ENCODE measurements around the gene PITX3. TPM values are rescaled to one million over a fixed set of nuclear protein-coding genes. Genes with fewer than 3 reads are reported as not detected.
"Not testable (repeated sequence)": the region's sequence is repeated elsewhere in the genome, so short reads cannot be mapped to it uniquely, and the experiment has no call there.

Gene PITX3
- total RNA-seq, 2 experiments from 2014 or later = 1.1 to 1.4 TPM

- ChIA-PET POLR2A (no interaction called here), CTCF (interaction anchor here (1.0 kb wide), 1 partner anchor 32 kb away, joined by 3 read pairs; no protein-coding TSS in a partner anchor)
- no peak for DNase-seq
- Mint-ChIP-seq H3K9me3 (peaks cover 11% of the 10 kb centered on the region), H3K4me3 (no peak overlapping the region), H3K27me3 (no peaks in the 10 kb centered on the region), H3K36me3 (peaks cover 7% of the 10 kb centered on the region), H3K27ac (no peak overlapping the region), H3K4me1 (ENCODE audit: low read depth) (peaks cover 11% of the 10 kb centered on the region)
- intact Hi-C loops (cut with micrococcal nuclease) = no loop called here
Observed at GRCh38 chr10:102200751-102201640, 40.3 kb downstream of the PITX3 start.

DNA sequence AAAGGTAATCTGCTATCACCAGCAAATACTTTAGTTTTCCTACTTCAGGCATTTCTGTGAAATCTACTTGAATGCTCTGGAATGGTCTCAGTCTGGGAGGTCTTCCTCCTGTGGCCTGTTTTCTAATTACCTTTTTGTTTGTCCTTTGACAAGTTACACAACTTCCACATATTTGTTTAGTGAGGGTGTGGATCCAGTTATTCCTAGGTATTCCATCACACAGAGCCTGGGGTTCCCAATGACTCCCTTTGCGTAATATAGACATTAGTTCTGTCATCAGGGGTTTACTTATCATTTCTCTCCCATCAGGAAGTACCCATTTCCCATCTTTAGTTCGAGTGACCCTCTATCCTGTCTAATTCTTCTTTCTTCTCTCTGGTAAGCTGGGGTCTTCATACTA, 43.3 kb downstream of the PITX3 start:
- no peak overlapping the region for H3K27ac Mint-ChIP-seq
- peaks cover 11% of the 10 kb centered on the region for H3K4me1 Mint-ChIP-seq (ENCODE audit: low read depth)
- no peak for DNase-seq
- H3K36me3 Mint-ChIP-seq = no peaks in the 10 kb centered on the region
- intact Hi-C loops (cut with micrococcal nuclease) = no loop called here
- H3K27me3 Mint-ChIP-seq = no peaks in the 10 kb centered on the region
- no peaks in the 10 kb centered on the region for H3K9me3 Mint-ChIP-seq
- ChIA-PET POLR2A (no interaction called here), CTCF (no interaction called here)
- no peak overlapping the region for H3K4me3 Mint-ChIP-seq

DNA sequence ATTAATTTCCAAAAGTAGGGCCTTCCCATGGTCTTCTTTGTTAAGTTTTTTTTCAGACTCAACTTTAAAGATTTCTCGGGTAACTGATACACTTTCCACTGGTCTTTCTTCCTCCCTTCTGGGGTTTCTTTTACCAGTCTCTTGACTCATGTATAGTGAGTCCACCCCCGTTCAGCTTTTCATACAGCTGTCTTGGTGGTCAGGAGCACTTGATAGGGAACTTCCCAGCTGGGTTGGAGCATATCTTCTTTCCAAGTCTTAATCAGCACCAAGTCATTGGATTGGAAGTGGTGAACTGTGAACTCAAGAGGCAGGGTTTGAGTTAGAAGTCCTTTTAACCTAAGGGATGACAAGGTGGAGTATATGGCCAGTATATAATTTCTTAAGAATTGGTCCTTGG, 44.4 kb downstream of the PITX3 start:
- H3K27me3 Mint-ChIP-seq = no peaks in the 10 kb centered on the region
- H3K27ac Mint-ChIP-seq = peak overlapping the region; percentile 69
- peak; percentile 62 for DNase-seq
- ChIA-PET POLR2A (no interaction called here), CTCF (interaction anchor here (0.9 to 1.0 kb wide), 2 partner anchors 28 to 75 kb away, joined by 3 read pairs; no protein-coding TSS in a partner anchor)
- no peak overlapping the region for H3K4me3 Mint-ChIP-seq
- peaks cover 7% of the 10 kb centered on the region for H3K4me1 Mint-ChIP-seq (ENCODE audit: low read depth)
- peaks cover under 1% of the 10 kb centered on the region for H3K36me3 Mint-ChIP-seq
- peaks cover 4% of the 10 kb centered on the region for H3K9me3 Mint-ChIP-seq
- intact Hi-C loops (cut with micrococcal nuclease) = no loop called here

DNA sequence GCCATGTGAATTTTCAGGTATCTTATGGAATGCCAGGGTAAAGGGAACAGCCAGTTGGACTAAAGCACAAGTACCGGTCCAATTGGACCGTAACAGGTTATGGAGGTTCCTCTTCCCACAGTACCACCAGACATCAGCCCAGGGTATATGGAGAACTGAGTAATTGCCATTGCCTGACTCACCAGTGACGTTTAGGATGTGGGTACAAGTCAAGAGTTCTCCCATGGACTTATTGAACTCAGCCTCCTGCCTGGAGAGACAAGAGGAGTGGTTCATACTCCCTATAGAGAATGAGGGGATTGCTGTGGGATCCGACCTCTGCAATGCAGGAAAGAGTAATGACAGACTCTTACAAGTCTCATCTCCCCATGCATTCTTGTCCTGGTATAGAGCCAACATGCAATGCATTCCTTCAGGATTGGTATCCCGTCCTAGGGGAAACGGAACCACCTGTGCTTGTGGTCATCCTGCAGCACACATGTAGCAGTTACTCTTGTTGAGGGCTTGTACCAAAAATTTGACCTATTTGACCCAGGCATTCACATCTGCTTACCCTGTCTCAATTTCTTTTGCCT, 45.9 kb downstream of the PITX3 start:
- H3K27me3 Mint-ChIP-seq = no peaks in the 10 kb centered on the region
- POLR2A ChIA-PET = no interaction called here
- H3K9me3 Mint-ChIP-seq = peaks cover 13% of the 10 kb centered on the region
- no peak overlapping the region for H3K4me3 Mint-ChIP-seq
- H3K4me1 Mint-ChIP-seq (ENCODE audit: low read depth) = peaks cover 7% of the 10 kb centered on the region
- H3K36me3 Mint-ChIP-seq = peaks cover 5% of the 10 kb centered on the region
- intact Hi-C loops (cut with micrococcal nuclease) = no loop called here
- DNase-seq = no peak
- no peak overlapping the region for H3K27ac Mint-ChIP-seq
- CTCF ChIA-PET = no interaction called here

- H3K9me3 Mint-ChIP-seq = peaks cover 13% of the 10 kb centered on the region
- ChIA-PET POLR2A (no interaction called here), CTCF (no interaction called here)
- peaks cover 5% of the 10 kb centered on the region for H3K36me3 Mint-ChIP-seq
- H3K4me1 Mint-ChIP-seq (ENCODE audit: low read depth) = peaks cover 19% of the 10 kb centered on the region
- DNase-seq = no peak
- H3K27ac Mint-ChIP-seq = no peak overlapping the region
- H3K27me3 Mint-ChIP-seq = no peaks in the 10 kb centered on the region
- H3K4me3 Mint-ChIP-seq = no peak overlapping the region
- intact Hi-C loops (cut with micrococcal nuclease) = no loop called here
Observed at GRCh38 chr10:102191956-102192355, 49.4 kb downstream of the PITX3 start.

DNA sequence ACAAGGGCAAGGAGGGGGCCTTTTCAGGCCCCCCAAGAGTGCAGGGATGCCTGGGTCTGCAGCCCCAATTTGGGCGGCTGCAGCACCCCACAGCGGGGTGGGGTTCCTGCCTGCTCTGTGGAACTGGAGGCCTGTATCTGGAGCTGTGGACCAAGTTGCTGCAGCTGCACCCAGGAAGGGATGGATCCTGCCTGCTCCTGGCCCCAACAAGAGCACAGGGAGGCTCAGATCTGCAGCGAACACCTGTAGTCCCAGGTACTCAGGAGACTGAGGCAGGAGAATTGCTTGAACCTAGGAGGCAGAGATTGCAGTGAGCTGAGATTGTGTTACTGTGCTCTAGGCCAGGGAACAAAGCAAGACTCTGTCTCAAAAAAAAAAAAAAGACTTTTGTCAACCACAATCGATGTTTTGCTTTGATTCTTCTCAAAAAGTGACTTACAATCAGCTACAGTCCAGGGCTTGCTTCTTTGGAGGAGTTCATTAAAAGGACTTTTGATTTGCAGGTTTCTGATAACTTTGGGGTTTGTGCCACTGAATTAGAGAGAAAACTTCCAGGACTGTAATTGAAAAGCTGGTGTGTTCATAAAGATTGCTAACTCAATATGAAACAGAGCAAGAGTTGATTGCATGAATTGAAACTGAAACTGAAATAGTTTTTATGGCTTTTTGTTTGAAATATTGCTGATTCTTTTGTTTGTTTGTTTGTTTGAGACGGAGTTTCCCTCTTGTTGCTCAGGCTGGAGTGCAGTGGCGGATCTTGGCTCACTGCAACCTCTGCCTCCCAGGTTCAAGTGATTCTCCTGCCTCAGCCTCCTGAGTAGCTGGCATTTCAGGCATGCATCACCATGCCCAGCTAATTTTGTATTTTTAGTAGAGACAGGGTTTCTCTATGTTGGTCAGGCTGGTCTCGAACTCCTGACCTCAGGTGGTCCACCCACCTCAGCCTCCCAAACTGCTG, 52.1 kb downstream of the PITX3 start:
- H3K27ac Mint-ChIP-seq = peak overlapping the region; percentile 61
- H3K4me1 Mint-ChIP-seq (ENCODE audit: low read depth) = peaks cover 14% of the 10 kb centered on the region
- intact Hi-C loops (cut with micrococcal nuclease) = loop anchor here (1.0 to 5.0 kb wide), 2 partner anchors 37 to 98 kb away; partner anchors contain the start of gene NOLC1
- not testable (repeated sequence) for H3K36me3 Mint-ChIP-seq, H3K4me3 Mint-ChIP-seq, H3K27me3 Mint-ChIP-seq
- DNase-seq = peak; percentile 63
- ChIA-PET CTCF (interaction anchor here (0.6 to 3.2 kb wide), 6 partner anchors 11 to 393 kb away, joined by 3 to 19 read pairs (median 3); no protein-coding TSS in a partner anchor), POLR2A (interaction anchor here (0.6 to 1.3 kb wide), 6 partner anchors 43 to 206 kb away, joined by 3 to 5 read pairs (median 3); partner anchors contain the start of gene PITX3)
- H3K9me3 Mint-ChIP-seq = peaks cover 16% of the 10 kb centered on the region

- Mint-ChIP-seq H3K27ac (no peak overlapping the region), H3K4me1 (ENCODE audit: low read depth) (peaks cover 14% of the 10 kb centered on the region), H3K27me3 (no peaks in the 10 kb centered on the region), H3K4me3 (no peak overlapping the region), H3K36me3 (peaks cover 5% of the 10 kb centered on the region), H3K9me3 (peaks cover 16% of the 10 kb centered on the region)
- POLR2A ChIA-PET = no interaction called here
- CTCF ChIA-PET = interaction anchor here (1.0 to 3.2 kb wide), 3 partner anchors 18 to 163 kb away, joined by 3 to 19 read pairs (median 4); no protein-coding TSS in a partner anchor
- intact Hi-C loops (cut with micrococcal nuclease) = loop anchor here (5.0 kb wide), 1 partner anchor 99 kb away; no protein-coding TSS in a partner anchor
- DNase-seq = no peak
Observed at GRCh38 chr10:102188298-102188940, 52.9 kb downstream of the PITX3 start.

- POLR2A ChIA-PET = no interaction called here
- no peaks in the 10 kb centered on the region for H3K27me3 Mint-ChIP-seq
- intact Hi-C loops (cut with micrococcal nuclease) = loop anchor here (5.0 kb wide), 1 partner anchor 101 kb away; no protein-coding TSS in a partner anchor
- H3K4me1 Mint-ChIP-seq (ENCODE audit: low read depth) = peaks cover 14% of the 10 kb centered on the region
- peaks cover 3% of the 10 kb centered on the region for H3K9me3 Mint-ChIP-seq
- H3K4me3 Mint-ChIP-seq = no peak overlapping the region
- CTCF ChIA-PET = interaction anchor here (1.1 to 1.8 kb wide), 3 partner anchors 16 to 167 kb away, joined by 3 to 5 read pairs (median 4); no protein-coding TSS in a partner anchor
- no peak overlapping the region for H3K27ac Mint-ChIP-seq
- no peaks in the 10 kb centered on the region for H3K36me3 Mint-ChIP-seq
- no peak for DNase-seq
Observed at GRCh38 chr10:102185811-102186527, 55.3 kb downstream of the PITX3 start.

GRCh38 chr10:102185272-102185671, 56.0 kb downstream of the PITX3 start:
- POLR2A ChIA-PET = no interaction called here
- Mint-ChIP-seq H3K27me3 (no peaks in the 10 kb centered on the region), H3K4me3 (no peak overlapping the region), H3K36me3 (no peaks in the 10 kb centered on the region), H3K9me3 (peaks cover 3% of the 10 kb centered on the region), H3K27ac (no peak overlapping the region), H3K4me1 (ENCODE audit: low read depth) (peaks cover 14% of the 10 kb centered on the region)
- CTCF ChIA-PET = interaction anchor here (1.8 kb wide), 1 partner anchor 167 kb away, joined by 4 read pairs; no protein-coding TSS in a partner anchor
- DNase-seq = no peak
- intact Hi-C loops (cut with micrococcal nuclease) = loop anchor here (5.0 kb wide), 1 partner anchor 102 kb away; no protein-coding TSS in a partner anchor

GRCh38 chr10:102184606-102185005, 56.7 kb downstream of the PITX3 start:
- Mint-ChIP-seq H3K27me3 (no peaks in the 10 kb centered on the region), H3K4me1 (ENCODE audit: low read depth) (peaks cover 14% of the 10 kb centered on the region), H3K27ac (no peak overlapping the region), H3K9me3 (peaks cover 3% of the 10 kb centered on the region), H3K36me3 (no peaks in the 10 kb centered on the region), H3K4me3 (no peak overlapping the region)
- intact Hi-C loops (cut with micrococcal nuclease) = loop anchor here (5.0 kb wide), 1 partner anchor 103 kb away; no protein-coding TSS in a partner anchor
- CTCF ChIA-PET = no interaction called here
- DNase-seq = no peak
- POLR2A ChIA-PET = no interaction called here

Data from activated CD4-positive, alpha-beta memory T cell treated with anti-CD3 and anti-CD28 coated beads for 36 hours (primary cell).